Vagina (tissue), 2 donors: Measurements from ENCODE around the gene TMC4.

Experiments
- CTCF ChIP-seq, 3 experiments: fragments of 450-650 bp in 2 of 3; fragments of 200-600 bp in 1 of 3; sonication (generic) in 1 of 3; IDR thresholded peaks; one replicate each; pipeline ENCODE4 v1.5.1; 2017 to 2019; ENCODE audit warnings: antibody characterized with exemption in 3 of 3, mild to moderate bottlenecking in 2 of 3, moderate library complexity in 2 of 3
- POLR2A ChIP-seq, 2 donors: fragments of 450-650 bp; IDR thresholded peaks; one replicate each; pipeline ENCODE4 v1.6.1; 2017; ENCODE audit warnings: antibody characterized with exemption in 2 of 2, mild to moderate bottlenecking in 2 of 2, moderate library complexity in 2 of 2

- TF ChIP-seq CTCF (IDR thresholded peaks at IDR 0.05) (no peak), POLR2A (IDR thresholded peaks at IDR 0.05) (no peak)
Observed at GRCh38 chr19:54149021-54149812, 23.7 kb downstream of the TMC4 start.
